ENCODE measurements around the gene KLHL29.

GRCh38 chr2:23503682-23504081, 118.7 kb downstream of the KLHL29 start:
- TF ChIP-seq CTCF (conservative IDR thresholded peaks at IDR 0.05; ENCODE audit: low read length) (no peak), EZH2phosphoT487 (IDR thresholded peaks at IDR 0.05; ENCODE audit: borderline replicate concordance, low read depth, low read length) (no peak)

Measured in OCI-LY7 (cell line).